ENCODE results near the gene DNALI1.
"Not testable (repeated sequence)": the region's sequence is repeated elsewhere in the genome, so short reads cannot be mapped to it uniquely, and the experiment has no call there.

DNALI1 gene

GRCh38 chr1:37557402-37557801 is 662 bp downstream of the DNALI1 start:
- DNase-seq: no peak

- DNase-seq: no peak
Observed at GRCh38 chr1:37558411-37558810, 1.7 kb downstream of the DNALI1 start.

DNA sequence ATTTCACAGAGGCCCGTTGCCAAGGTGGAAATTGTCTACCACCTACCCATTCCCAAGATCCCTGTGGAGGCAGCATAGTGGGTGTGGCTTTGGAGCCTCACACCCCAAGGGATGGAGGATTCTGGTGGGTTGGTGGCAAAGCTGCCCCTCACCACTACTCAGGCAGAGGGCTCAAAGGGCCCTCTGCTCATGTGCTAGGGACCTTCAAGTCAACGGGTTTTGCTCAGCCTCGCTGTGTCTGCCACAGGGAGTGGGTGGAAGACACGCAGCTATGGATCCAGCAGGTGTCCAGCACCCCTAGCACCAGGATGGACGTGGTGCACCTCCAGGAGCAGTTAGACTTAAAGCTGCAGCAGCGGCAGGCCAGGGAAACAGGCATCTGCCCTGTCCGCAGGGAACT is 2.3 kb downstream of the DNALI1 start:
- no peak for DNase-seq

- DNase-seq: not testable (repeated sequence)
Observed at GRCh38 chr1:37559957-37560379, 3.2 kb downstream of the DNALI1 start.

DNA sequence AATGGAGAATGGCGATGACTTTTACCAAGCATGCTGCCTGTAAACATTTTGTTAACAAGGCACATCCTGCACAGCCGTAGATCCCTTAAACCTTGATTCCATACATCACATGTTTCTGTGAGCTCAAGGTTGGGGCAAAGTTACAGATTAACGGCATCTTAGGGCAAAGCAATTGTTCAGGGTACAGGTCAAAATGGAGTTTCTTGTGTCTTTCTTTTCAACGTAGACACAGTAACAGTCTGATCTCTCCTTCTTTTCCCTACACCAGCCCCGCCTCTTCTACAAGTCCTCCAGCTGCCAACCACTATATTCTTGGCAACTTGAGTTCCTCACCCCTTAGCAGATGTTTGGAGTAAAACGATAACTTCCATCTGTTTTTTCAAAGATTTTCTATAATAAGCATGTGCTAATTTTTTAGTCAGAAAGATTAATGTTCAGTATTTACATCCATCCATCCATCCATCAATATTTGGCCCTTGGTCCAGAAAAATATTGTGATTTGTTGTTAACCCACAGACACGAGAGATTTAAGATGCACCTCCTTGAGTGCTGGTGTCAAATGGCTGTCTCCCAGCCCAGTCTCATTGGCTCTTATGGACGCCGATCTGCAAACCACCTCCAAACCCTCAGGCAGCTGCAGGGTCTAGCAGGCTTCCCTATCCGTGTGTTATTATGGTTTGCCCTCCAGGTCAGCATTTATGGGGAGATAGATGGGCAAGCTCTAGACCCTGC is 3.8 kb downstream of the DNALI1 start:
- no peak for DNase-seq

DNA sequence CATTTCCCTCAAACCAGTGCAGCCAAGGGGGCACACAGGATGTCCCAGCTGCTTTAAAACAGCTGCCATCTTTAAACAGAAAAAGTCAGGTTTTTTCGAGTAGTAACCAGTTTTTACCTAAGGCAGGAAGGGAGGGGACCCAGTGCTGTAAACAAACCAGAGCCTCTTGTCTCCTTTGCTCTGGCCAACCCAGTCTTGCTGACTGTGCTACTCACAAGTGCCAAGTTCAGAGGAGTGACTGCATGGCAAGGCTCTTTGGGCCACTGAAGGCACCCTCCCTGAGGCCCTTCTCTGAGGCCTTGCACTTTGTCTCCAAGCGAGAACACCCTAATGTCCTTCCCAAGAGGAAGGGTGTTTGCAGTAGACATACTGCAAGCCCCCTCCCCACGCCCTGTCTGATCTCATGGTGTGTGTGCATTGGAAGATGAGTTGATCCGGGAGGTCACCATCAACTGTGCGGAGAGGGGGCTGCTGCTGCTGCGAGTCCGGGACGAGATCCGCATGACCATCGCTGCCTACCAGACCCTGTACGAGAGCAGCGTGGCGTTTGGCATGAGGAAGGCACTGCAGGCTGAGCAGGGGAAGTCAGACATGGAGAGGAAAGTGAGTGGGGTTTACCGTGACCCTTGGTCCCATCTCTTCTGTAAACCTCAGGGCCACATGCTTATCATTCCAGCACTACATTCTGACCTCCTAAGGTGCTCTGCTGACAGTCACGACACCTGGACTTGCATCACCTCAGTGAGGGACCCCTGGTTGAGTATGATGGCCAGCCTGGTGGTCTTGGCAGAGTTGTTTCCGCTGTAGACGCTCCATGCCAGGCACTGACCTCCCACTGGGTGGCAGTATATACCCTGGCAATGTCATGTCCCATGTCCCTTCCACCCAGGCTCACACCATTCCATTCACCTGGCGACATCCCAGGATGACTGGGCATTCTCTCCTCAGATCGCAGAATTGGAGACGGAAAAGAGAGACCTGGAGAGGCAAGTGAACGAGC is 4.7 kb downstream of the DNALI1 start:
- DNase-seq: peak in 1 of 2 donors; percentile 8

GRCh38 chr1:37562984-37563383 is 6.2 kb downstream of the DNALI1 start:
- DNase-seq: no peak

GRCh38 chr1:37564892-37565291 is 8.2 kb downstream of the DNALI1 start:
- DNase-seq: no peak

GRCh38 chr1:37567023-37567422 is 10.3 kb downstream of the DNALI1 start:
- no peak for DNase-seq

GRCh38 chr1:37570528-37571334 is 14.0 kb downstream of the DNALI1 start:
- no peak for DNase-seq

DNA sequence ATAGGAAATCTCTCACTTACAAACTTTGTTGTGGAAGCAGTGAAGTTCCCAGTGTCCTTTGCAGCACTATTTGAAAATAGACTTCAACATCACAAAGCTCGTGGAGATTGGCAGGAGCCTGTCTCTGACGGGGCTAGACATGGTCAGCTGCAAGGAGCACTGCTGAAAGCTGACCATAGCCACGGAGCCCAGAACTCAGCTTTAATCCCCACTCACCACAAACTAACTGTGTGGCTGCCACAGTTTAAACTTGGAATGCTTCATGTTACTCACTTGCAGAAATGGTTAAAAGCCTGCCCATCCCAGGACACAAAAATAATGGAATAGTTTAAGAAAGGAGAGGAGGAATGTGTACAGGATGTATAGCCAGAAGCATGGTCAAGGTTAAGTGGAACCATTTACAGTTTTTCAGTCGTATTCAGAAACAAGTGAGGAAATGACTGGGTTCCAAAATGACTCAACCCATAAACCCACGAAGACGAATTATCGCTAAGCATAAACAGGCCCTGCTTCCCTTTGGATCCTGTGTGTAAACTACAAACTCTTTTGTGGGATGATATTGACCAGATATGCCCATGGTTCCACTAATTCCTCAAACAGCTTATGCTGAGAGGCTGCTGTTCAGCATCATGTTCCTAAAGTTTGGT is 18.2 kb downstream of the DNALI1 start:
- DNase-seq: no peak

DNA sequence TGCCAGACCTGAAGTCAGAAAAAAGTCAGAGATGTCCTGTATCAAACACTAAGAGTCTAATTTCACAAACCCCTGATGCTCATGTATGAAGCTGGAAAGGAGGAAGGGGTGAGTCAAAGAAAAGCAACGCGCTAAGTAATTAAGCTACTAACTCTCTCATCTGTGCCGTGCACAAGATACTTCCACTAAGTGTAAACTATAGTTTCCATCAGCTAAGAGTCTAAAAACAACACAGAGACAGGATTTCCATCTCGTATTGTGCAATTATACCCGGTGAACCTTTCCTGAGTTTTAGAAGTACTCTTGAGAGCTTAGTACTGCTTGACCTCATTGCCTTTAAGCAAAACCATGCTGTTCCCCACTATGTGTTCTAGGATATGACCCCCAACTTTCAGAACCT is 19.0 kb downstream of the DNALI1 start:
- DNase-seq: no peak

DNA sequence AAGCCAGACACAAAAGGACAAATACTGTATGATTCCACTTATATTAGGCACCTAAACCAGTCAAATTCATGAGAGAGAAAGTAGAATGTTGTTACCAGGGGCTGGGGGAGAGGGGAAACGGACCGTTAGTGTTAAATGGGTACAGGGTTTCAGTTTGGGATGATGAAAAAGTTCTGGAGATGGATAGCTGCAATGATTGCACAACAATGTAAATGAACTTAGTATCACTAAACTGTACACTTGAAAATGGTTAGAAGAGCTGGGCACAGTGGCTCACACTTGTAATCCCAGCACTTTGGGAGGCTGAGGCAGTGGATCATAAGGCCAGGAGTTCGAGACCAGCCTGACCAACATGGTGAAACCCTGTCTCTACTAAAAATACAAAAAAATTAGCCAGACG is 27.8 kb downstream of the DNALI1 start:
- not testable (repeated sequence) for DNase-seq

- no peak for DNase-seq
Observed at GRCh38 chr1:37588939-37589338, 32.2 kb downstream of the DNALI1 start.

DNA sequence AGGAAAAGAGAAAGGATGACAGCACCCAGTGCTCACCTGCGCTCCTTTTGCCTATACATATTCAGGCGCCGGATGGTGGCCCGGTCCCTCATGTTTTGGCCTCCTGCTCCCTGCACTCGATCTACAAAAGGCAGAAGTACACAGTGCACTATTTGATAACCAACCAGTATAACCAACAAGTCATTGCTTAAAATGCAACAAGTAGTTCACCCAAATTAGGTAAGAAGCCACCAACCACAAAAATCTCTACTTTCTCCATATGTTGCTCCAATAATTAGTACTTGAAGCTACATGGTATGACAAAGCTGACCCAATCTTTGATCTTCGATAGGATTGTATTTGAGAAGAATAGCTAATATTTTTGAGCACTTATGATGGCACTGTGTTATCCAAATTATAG is 37.0 kb downstream of the DNALI1 start:
- no peak for DNase-seq

DNA sequence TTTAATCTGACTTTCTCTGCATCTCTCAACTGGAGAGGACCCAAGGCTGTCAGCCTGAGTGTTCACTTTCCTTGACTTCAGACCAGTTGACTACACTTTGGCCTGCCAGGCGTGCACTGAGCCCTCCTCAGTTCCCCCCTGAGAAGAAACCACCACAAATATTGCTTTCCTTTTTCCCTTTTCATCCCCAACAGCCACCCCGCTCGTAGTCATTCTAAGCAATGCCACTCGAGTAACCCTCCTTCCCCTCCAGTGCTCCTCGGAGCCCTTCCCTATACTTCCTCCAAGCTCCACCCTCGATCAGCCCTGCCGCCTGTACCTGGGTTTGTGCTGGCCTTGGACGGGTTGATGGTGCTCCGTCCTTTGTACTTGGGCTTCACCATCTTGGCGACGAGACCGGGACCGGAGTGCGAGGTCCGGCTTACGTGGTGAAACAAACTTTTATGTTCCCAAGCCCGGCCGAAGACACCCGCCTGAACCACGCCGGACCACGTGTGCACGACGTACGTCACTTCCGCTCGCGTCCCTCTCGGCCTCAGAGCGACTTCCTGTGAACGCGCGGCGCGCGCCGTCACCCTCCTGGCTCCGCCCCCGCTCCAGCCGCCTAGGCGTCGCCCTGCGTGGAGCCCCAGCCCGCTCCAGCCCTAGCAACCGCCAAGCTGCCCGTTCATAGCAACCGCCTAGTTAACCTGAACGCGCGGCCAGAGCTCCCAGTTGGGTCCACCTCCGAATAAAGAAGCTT is 38.9 kb downstream of the DNALI1 start, which contains the start of gene GNL2:
TSS of gene GNL2 (minus strand) at position 498 of the 742 bp plus-strand sequence. CDS start at position 383, 115 bp downstream.
- peak; percentile 97 to 98 for DNase-seq

DNA sequence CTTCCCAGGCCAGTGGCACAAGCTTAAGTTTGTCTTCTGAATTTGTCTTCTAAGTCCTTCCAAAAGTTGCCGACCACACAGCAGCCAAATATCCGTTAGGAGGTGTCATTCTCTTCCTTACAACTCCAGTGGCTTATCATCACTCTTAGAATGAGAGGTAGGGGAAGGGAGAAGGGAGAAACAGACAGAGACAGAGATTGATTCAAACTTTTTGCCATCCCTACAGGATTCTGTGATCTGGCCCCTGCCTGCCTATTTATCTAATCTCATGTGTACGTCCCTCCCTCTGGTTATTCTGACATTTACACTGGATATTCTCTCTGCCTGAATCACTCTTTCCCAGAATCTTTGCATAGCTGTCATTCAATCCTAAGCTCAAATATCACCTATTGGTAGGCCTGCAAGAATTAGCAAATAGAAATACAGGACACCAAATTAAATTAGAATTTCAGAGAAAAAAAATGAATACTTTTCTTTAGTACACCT is 39.5 kb downstream of the DNALI1 start:
- no peak for DNase-seq

GRCh38 chr1:37599940-37600339 is 43.2 kb downstream of the DNALI1 start:
- no peak for DNase-seq

GRCh38 chr1:37601441-37601840 is 44.7 kb downstream of the DNALI1 start:
- DNase-seq: no peak

DNA sequence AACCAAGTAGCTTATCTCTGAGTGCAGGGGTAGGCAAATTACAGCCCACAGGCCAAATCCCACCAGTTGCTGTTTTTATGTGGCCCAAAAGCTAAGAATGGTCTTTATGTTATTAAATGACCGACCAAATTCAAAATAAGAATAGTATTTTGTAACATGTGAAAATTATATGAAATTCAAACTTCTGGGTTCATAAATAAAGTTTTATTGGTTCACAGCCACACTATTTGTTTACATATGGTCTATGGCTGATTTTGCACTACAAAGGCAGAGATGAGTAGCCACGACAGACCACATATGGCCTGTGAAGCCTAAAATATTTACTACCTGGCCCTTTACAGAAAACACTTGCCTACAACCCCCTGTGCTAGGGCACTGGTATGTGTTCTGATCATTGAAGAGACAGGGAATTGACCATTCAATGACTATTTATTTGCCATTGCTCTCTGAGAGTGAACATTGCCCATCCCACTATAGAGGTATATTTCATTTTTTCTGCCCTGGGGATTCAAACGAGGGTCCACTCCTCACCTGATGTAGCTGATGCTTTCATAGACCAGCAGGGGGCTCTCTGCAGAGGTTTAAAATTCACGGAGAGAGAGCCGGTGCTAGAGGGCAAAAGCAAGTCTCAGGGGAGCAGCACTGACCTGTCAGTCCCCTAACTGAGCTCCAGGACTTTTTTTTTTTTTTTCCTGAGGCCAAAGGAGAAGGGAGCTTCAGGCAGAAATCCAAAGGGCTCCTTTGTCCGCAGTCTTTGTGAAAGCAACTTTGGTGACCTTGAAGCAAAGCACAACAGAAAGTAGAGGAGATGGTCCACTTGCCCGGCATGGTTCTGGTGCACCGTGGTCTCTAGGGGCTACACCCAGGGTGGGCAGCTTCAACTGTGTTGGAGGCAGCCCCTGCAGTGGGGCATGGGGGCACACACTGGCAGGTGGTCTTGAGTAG is 46.3 kb downstream of the DNALI1 start:
- peak; percentile 12 to 31 for DNase-seq
